Stomach smooth muscle (tissue), 2 donors: ENCODE results near the gene RIMS4.

Source experiments
- H3K27ac ChIP-seq: one replicate; pipeline ENCODE4 v1.7.0; 2013; ENCODE audit warnings: mild to moderate bottlenecking, low read length, inconsistent platforms
- H3K27me3 ChIP-seq, 2 donors: one replicate each; pipeline ENCODE4 v1.7.0; 2013; ENCODE audit warnings: low read length in 2 of 2; ENCODE audit not compliant: insufficient read depth in 2 of 2, control insufficient read depth in 1 of 2
- H3K36me3 ChIP-seq, 2 donors: one replicate each; pipeline ENCODE4 v1.7.0; 2013; ENCODE audit warnings: low read length in 2 of 2; ENCODE audit not compliant: control insufficient read depth in 2 of 2, insufficient read depth in 2 of 2
- H3K4me1 ChIP-seq: one replicate; pipeline ENCODE4 v1.7.0; 2013; ENCODE audit warnings: low read length; ENCODE audit not compliant: control insufficient read depth, insufficient read depth
- H3K4me3 ChIP-seq, 2 donors: one replicate each; pipeline ENCODE4 v1.7.0; 2013; ENCODE audit warnings: low read length in 2 of 2
- H3K9ac ChIP-seq, 2 donors: one replicate each; pipeline ENCODE4 v1.7.0; 2013; ENCODE audit warnings: low read length in 2 of 2, mild to moderate bottlenecking in 1 of 2
- H3K9me3 ChIP-seq, 2 donors: one replicate each; pipeline ENCODE4 v1.7.0; 2013; ENCODE audit warnings: low read length in 2 of 2; ENCODE audit not compliant: control insufficient read depth in 2 of 2
- donor health status: healthy.
- donor health status: Pancreatic carcinoma.

RIMS4 gene

GRCh38 chr20:44709797-44710196, 100.5 kb downstream of the RIMS4 start:
- H3K9ac ChIP-seq = no peak overlapping the region
- H3K36me3 ChIP-seq = no peaks in the 10 kb centered on the region
- H3K4me1 ChIP-seq = peaks cover 12% of the 10 kb centered on the region
- no peak overlapping the region for H3K4me3 ChIP-seq
- H3K27ac ChIP-seq = no peak overlapping the region
- H3K9me3 ChIP-seq = no peaks in the 10 kb centered on the region
- H3K27me3 ChIP-seq = no peaks in the 10 kb centered on the region

DNA sequence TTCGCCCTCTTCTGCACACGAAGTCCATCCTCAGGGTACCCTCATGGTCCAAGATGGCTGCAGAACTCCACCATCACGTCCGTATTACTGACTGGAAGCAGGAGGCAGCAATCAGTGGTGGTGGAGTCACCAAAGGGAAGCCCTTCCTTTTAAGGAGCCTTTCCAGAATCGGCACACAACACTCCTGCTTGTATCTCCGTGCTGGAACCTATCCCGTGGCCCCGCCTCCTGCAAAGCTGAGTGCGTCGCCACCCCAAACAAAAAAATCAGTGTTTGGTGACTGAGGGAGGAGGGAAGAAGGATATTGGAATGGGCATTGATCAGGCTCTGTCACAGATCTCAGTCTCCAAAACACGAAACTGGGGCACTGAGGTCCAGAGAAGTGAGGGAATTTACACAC, 101.0 kb downstream of the RIMS4 start:
- H3K9ac ChIP-seq = no peak overlapping the region
- H3K36me3 ChIP-seq = no peaks in the 10 kb centered on the region
- H3K9me3 ChIP-seq = no peaks in the 10 kb centered on the region
- no peak overlapping the region for H3K4me3 ChIP-seq
- peaks cover 8% of the 10 kb centered on the region for H3K4me1 ChIP-seq
- H3K27me3 ChIP-seq = no peaks in the 10 kb centered on the region
- no peak overlapping the region for H3K27ac ChIP-seq

GRCh38 chr20:44707018-44707579, 103.2 kb downstream of the RIMS4 start:
- Histone ChIP-seq H3K9ac (no peak overlapping the region), H3K27me3 (no peaks in the 10 kb centered on the region), H3K9me3 (no peaks in the 10 kb centered on the region), H3K4me1 (peaks cover 14% of the 10 kb centered on the region), H3K27ac (no peak overlapping the region), H3K4me3 (no peak overlapping the region), H3K36me3 (no peaks in the 10 kb centered on the region)

- H3K9ac ChIP-seq = no peak overlapping the region
- peaks cover 18% of the 10 kb centered on the region for H3K4me1 ChIP-seq
- H3K27ac ChIP-seq = no peak overlapping the region
Observed at GRCh38 chr20:44706301-44707017, 103.9 kb downstream of the RIMS4 start.

GRCh38 chr20:44705364-44706094, 104.8 kb downstream of the RIMS4 start:
- Histone ChIP-seq H3K27ac (no peak overlapping the region), H3K4me1 (peaks cover 23% of the 10 kb centered on the region), H3K36me3 (no peaks in the 10 kb centered on the region)

More at GRCh38 chr20:44706301-44707017, 103.9 kb downstream of the RIMS4 start:
- Histone ChIP-seq H3K27me3 (peaks cover 0 to 2% of the 10 kb centered on the region in 2 donors), H3K4me3 (no peak overlapping the region), H3K9me3 (no peaks in the 10 kb centered on the region), H3K36me3 (no peaks in the 10 kb centered on the region)

DNA sequence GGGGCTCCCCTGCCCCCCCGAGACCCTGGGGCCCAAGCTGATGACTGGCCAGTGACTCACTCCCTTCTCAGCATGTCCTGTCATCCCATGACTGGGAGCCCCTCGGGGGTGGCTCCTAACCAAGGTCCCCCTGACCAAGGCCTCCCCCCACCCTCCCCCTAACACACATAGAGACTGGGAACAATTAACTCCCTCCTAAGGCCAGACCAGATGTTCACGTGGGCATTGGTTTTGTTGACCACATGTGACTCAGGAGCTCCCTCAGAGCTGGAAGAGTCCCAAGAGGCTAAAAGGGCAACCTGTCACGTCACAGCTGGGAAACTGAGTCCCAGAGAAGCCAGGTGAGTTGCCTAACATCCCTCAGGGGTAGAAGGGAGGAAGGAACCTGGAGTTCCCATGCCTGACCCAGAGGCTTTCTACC, 105.8 kb downstream of the RIMS4 start:
- no peak overlapping the region for H3K4me3 ChIP-seq
- no peak overlapping the region for H3K9ac ChIP-seq
- H3K27me3 ChIP-seq = peaks cover 0 to 2% of the 10 kb centered on the region in 2 donors
- no peaks in the 10 kb centered on the region for H3K36me3 ChIP-seq
- no peaks in the 10 kb centered on the region for H3K9me3 ChIP-seq
- no peak overlapping the region for H3K27ac ChIP-seq
- peaks cover 25% of the 10 kb centered on the region for H3K4me1 ChIP-seq

More at GRCh38 chr20:44705364-44706094, 104.8 kb downstream of the RIMS4 start:
- no peak overlapping the region for H3K9ac ChIP-seq
- H3K27me3 ChIP-seq = peaks cover 0 to 2% of the 10 kb centered on the region in 2 donors
- no peaks in the 10 kb centered on the region for H3K9me3 ChIP-seq
- no peak overlapping the region for H3K4me3 ChIP-seq

DNA sequence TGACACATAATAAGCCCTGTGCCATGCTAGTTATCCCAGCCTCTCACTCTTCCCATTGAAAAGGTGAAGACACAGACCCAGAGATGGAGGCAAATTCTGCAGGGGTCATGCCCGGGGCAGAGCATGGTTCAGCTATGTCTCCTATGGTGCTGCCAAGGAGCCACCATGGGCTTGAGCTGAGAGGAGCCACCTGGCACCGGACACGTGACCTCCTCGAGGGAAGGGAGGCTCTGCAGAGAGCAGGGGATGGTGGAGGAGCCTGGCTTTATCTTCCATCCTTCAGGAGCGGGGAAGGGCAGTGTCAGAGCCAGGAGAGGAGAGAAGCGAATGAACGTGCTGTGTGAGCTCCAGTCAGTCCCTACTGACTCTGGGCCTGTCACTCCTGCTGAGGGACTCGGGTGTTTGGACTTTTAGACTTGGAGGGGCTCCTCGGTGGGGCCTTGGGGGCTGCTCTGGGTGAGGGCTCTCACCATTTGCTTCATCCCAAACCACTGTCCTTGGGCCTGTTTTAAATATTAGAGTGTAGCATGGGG, 106.3 kb downstream of the RIMS4 start:
- H3K4me1 ChIP-seq = peaks cover 25% of the 10 kb centered on the region

GRCh38 chr20:44703183-44703925, 107.0 kb downstream of the RIMS4 start:
- H3K4me1 ChIP-seq = peaks cover 25% of the 10 kb centered on the region
- no peaks in the 10 kb centered on the region for H3K9me3 ChIP-seq
- peaks cover 0 to 2% of the 10 kb centered on the region in 2 donors for H3K27me3 ChIP-seq
- no peak overlapping the region for H3K9ac ChIP-seq
- H3K4me3 ChIP-seq = no peak overlapping the region
- no peaks in the 10 kb centered on the region for H3K36me3 ChIP-seq
- H3K27ac ChIP-seq = no peak overlapping the region

More for the DNA sequence above, 106.3 kb downstream of the RIMS4 start:
- Histone ChIP-seq H3K27ac (no peak overlapping the region), H3K4me3 (no peak overlapping the region), H3K9me3 (no peaks in the 10 kb centered on the region), H3K9ac (no peak overlapping the region), H3K27me3 (peaks cover 0 to 2% of the 10 kb centered on the region in 2 donors), H3K36me3 (no peaks in the 10 kb centered on the region)

DNA sequence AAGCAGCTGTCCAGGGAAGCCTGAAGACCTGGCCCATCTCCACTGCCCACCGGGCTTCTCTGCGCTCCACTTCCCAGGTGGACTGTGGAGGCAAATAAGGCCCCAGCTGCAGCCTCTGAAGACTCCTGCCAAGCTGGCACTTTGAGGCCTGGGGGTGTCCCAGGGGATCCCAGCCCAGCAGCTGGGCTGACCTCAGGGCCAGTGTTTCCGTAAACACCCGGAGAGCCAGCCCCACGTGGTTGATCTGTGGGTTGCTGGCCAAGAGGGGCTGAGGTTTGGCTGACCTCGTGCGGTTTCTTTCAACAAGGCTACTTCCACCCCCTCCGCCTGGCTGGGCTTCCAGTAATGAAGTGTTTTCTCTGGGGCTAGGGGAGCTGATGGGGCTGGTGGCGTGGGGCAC, 107.6 kb downstream of the RIMS4 start:
- Histone ChIP-seq H3K4me1 (peaks cover 25% of the 10 kb centered on the region), H3K27me3 (peaks cover 0 to 2% of the 10 kb centered on the region in 2 donors), H3K36me3 (no peaks in the 10 kb centered on the region), H3K9me3 (no peaks in the 10 kb centered on the region), H3K4me3 (no peak overlapping the region), H3K9ac (no peak overlapping the region), H3K27ac (no peak overlapping the region)

DNA sequence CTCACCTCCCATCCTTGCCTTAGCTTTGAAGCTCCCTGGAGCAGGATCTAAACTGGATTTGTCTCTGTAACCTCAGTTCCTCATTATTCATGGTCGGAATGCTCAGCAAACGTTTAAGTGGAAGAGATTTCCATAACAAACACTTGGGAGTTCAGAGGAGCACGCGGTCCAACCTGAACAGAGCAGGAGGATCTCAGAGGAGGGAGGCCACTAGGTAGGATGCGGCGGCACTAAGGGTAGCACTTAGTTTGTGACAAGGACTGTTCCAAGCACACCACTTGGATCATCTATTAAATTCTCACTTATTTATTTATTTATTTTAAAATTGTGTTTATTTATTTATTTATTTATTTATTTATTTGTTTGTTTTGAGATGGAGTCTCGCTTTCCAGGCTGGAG, 108.5 kb downstream of the RIMS4 start:
- Histone ChIP-seq H3K4me1 (peaks cover 25% of the 10 kb centered on the region), H3K27ac (no peak overlapping the region), H3K9me3 (no peaks in the 10 kb centered on the region), H3K27me3 (peaks cover 0 to 2% of the 10 kb centered on the region in 2 donors), H3K9ac (no peak overlapping the region), H3K36me3 (no peaks in the 10 kb centered on the region), H3K4me3 (no peak overlapping the region)
